PC-3 (cell line): ENCODE results near the gene DUSP28.

Source experiments
- EZH2 ChIP-seq: fragments of 300-600 bp; sonication (generic); IDR thresholded peaks from one replicate; pipeline ENCODE4 v1.6.1; 2017; ENCODE audit warnings: antibody characterized with exemption, mild to moderate bottlenecking, low read length; ENCODE audit not compliant: unreplicated experiment
- TF ChIP-seq, protein P1 (sequence below): fragments of 300-600 bp; sonication (generic); conservative IDR thresholded peaks from 2 replicates; pipeline ENCODE4 v1.5.1; 2017; ENCODE audit warnings: antibody characterized with exemption, low read depth, mild to moderate bottlenecking, low read length

- TF ChIP-seq, protein P1, sequence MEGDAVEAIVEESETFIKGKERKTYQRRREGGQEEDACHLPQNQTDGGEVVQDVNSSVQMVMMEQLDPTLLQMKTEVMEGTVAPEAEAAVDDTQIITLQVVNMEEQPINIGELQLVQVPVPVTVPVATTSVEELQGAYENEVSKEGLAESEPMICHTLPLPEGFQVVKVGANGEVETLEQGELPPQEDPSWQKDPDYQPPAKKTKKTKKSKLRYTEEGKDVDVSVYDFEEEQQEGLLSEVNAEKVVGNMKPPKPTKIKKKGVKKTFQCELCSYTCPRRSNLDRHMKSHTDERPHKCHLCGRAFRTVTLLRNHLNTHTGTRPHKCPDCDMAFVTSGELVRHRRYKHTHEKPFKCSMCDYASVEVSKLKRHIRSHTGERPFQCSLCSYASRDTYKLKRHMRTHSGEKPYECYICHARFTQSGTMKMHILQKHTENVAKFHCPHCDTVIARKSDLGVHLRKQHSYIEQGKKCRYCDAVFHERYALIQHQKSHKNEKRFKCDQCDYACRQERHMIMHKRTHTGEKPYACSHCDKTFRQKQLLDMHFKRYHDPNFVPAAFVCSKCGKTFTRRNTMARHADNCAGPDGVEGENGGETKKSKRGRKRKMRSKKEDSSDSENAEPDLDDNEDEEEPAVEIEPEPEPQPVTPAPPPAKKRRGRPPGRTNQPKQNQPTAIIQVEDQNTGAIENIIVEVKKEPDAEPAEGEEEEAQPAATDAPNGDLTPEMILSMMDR, result no peak
- no peak for TF ChIP-seq EZH2
These were observed 25.6 kb downstream of the DUSP28 start for GRCh38 chr2:240585681-240586197.
